GM13976 (cell line): Measurements from ENCODE around the gene LRRC27.

ENCODE experiments used
- DNase-seq: peaks from one replicate; pipeline ENCODE4 v3.0.0; 2012; ENCODE audit warnings: low spot score
- CTCF ChIP-seq: IDR thresholded peaks from 2 replicates; pipeline ENCODE4 v1.5.1; 2012; ENCODE audit warnings: borderline replicate concordance, mild to moderate bottlenecking; ENCODE audit not compliant: insufficient read depth; ENCODE audit errors: extremely low read depth, missing control alignments, control extremely low read depth
- in situ Hi-C: fragments of 300-500 bp; cut with MboI; formaldehyde crosslinking; loops from one replicate; pipeline ENCODE4 v1.12.0; 2022; ENCODE audit warnings: low sequenced_read_pairs, mixed read lengths, inconsistent platforms; ENCODE audit not compliant: unreplicated experiment

Gene LRRC27

GRCh38 chr10:132328106-132328505, 3.9 kb upstream of the LRRC27 start:
- TF ChIP-seq CTCF, result no peak
- in situ Hi-C loops, result no loop called here
- no peak for DNase-seq

GRCh38 chr10:132328738-132329137, 3.3 kb upstream of the LRRC27 start:
- no peak for DNase-seq
- no peak for TF ChIP-seq CTCF
- in situ Hi-C loops, result no loop called here

GRCh38 chr10:132329565-132330485, 2.2 kb upstream of the LRRC27 start:
- DNase-seq, result no peak
- no peak for TF ChIP-seq CTCF
- in situ Hi-C loops, result no loop called here

- no peak for TF ChIP-seq CTCF
- in situ Hi-C loops, result no loop called here
- no peak for DNase-seq
These were observed 1.5 kb upstream of the LRRC27 start for GRCh38 chr10:132330486-132330833.

- peak; percentile 70 for DNase-seq
- no peak for TF ChIP-seq CTCF
- in situ Hi-C loops, result no loop called here
These were observed 401 bp downstream of the LRRC27 start for GRCh38 chr10:132332433-132332754.

- TF ChIP-seq CTCF, result no peak
- in situ Hi-C loops, result no loop called here
- DNase-seq, result no peak
These were observed 1.4 kb downstream of the LRRC27 start for GRCh38 chr10:132333386-132333785.
